Measurements from ENCODE around the gene ESD.

GRCh38 chr13:46778095-46778494 lies 18.9 kb downstream of the ESD start:
- TF ChIP-seq CTCF (IDR thresholded peaks at IDR 0.05) (no peak), POLR2A (IDR thresholded peaks at IDR 0.05) (no peak)
